ENCODE results near the gene CDO1. TPM values are rescaled to one million over a fixed set of nuclear protein-coding genes. Genes with fewer than 3 reads are reported as not detected.
A peak's percentile ranks its signal among the peaks of the same experiment; 100 is the strongest.

The CDO1 gene
- polyA plus RNA-seq, 1 experiment: 2.0 TPM

GRCh38 chr5:115841382-115842088 is 25.1 kb upstream of the CDO1 start, which contains the start of the genes AP3S1 and ATG12:
TSS of gene AP3S1 (plus strand) at chr5:115841935. CDS start at chr5:115842038, 103 bp downstream.
TSS of gene ATG12 (minus strand) at chr5:115841565. CDS start at chr5:115841552, 13 bp downstream.
- CTCF ChIA-PET: interaction anchor here (0.6 to 3.0 kb wide), 2 partner anchors 129 to 206 kb away, joined by 3 to 18 read pairs; no protein-coding TSS in a partner anchor
- TF ChIP-seq CTCF (IDR thresholded peaks at IDR 0.05; ENCODE audit: insufficient read depth, low read depth, low read length): no peak

GRCh38 chr5:115840873-115841272 is 24.4 kb upstream of the CDO1 start:
- no peaks in the 10 kb centered on the region for H3K36me3 ChIP-seq (ENCODE audit: control insufficient read depth, insufficient read depth, low read length)
- ChIA-PET POLR2A (no interaction called here), CTCF (interaction anchor here (0.8 to 3.0 kb wide), 2 partner anchors 9 to 205 kb away, joined by 6 to 18 read pairs; no protein-coding TSS in a partner anchor)
- H3K4me3 ChIP-seq (ENCODE audit: low read depth, low read length): peak overlapping the region; percentile 96
- TF ChIP-seq CTCF (IDR thresholded peaks at IDR 0.05; ENCODE audit: insufficient read depth, low read depth, low read length): no peak
- H3K27me3 ChIP-seq (ENCODE audit: control insufficient read depth, insufficient read depth, low read length): no peaks in the 10 kb centered on the region
- DNase-seq (ENCODE audit: low read depth): no peak

More at GRCh38 chr5:115841382-115842088, 25.1 kb upstream of the CDO1 start, which contains the start of the genes AP3S1 and ATG12:
- H3K27me3 ChIP-seq (ENCODE audit: control insufficient read depth, insufficient read depth, low read length): no peaks in the 10 kb centered on the region
- POLR2A ChIA-PET: no interaction called here
- H3K4me3 ChIP-seq (ENCODE audit: low read depth, low read length): peak within 1 kb of the TSS; percentile 96
- no peaks in the 10 kb centered on the region for H3K36me3 ChIP-seq (ENCODE audit: control insufficient read depth, insufficient read depth, low read length)
- DNase-seq (ENCODE audit: low read depth): peak; percentile 63

GRCh38 chr5:115838885-115839518 is 22.5 kb upstream of the CDO1 start:
- Histone ChIP-seq H3K27me3 (ENCODE audit: control insufficient read depth, insufficient read depth, low read length) (no peaks in the 10 kb centered on the region), H3K36me3 (ENCODE audit: control insufficient read depth, insufficient read depth, low read length) (peaks cover 3% of the 10 kb centered on the region), H3K4me3 (ENCODE audit: low read depth, low read length) (no peak overlapping the region)
- ChIA-PET POLR2A (no interaction called here), CTCF (interaction anchor here (0.6 to 3.0 kb wide), 7 partner anchors 13 to 243 kb away, joined by 3 to 18 read pairs (median 3); no protein-coding TSS in a partner anchor)
- no peak for DNase-seq (ENCODE audit: low read depth)
- TF ChIP-seq CTCF (IDR thresholded peaks at IDR 0.05; ENCODE audit: insufficient read depth, low read depth, low read length): peak; percentile 60

- ChIA-PET POLR2A (no interaction called here), CTCF (interaction anchor here (0.7 to 1.0 kb wide), 5 partner anchors 63 to 246 kb away, joined by 3 to 5 read pairs (median 3); no protein-coding TSS in a partner anchor)
- no peak for DNase-seq (ENCODE audit: low read depth)
- no peak for TF ChIP-seq CTCF (IDR thresholded peaks at IDR 0.05; ENCODE audit: insufficient read depth, low read depth, low read length)
- Histone ChIP-seq H3K27me3 (ENCODE audit: control insufficient read depth, insufficient read depth, low read length) (no peaks in the 10 kb centered on the region), H3K4me3 (ENCODE audit: low read depth, low read length) (no peak overlapping the region), H3K36me3 (ENCODE audit: control insufficient read depth, insufficient read depth, low read length) (peaks cover 5% of the 10 kb centered on the region)
Measured at GRCh38 chr5:115835481-115835880, 19.0 kb upstream of the CDO1 start.

Measured in BJ (cell line).